ENCODE data around the gene SUCLG1.
"Not testable (repeated sequence)": the region's sequence is repeated elsewhere in the genome, so short reads cannot be mapped to it uniquely, and the experiment has no call there.

The SUCLG1 gene

GRCh38 chr2:84421197-84421596, 37.9 kb downstream of the SUCLG1 start:
- no peak for DNase-seq (ENCODE audit: low read depth)

- DNase-seq (ENCODE audit: low read depth) = no peak
Measured at GRCh38 chr2:84417453-84418145, 41.5 kb downstream of the SUCLG1 start.

GRCh38 chr2:84409531-84409930, 49.5 kb downstream of the SUCLG1 start:
- DNase-seq (ENCODE audit: low read depth) = no peak

- DNase-seq (ENCODE audit: low read depth) = not testable (repeated sequence)
Measured at GRCh38 chr2:84402111-84402510, 57.0 kb downstream of the SUCLG1 start.

GRCh38 chr2:84399839-84400238, 59.2 kb downstream of the SUCLG1 start:
- not testable (repeated sequence) for DNase-seq (ENCODE audit: low read depth)

- peak; percentile 88 for DNase-seq (ENCODE audit: low read depth)
Measured at GRCh38 chr2:84395820-84396219, 63.3 kb downstream of the SUCLG1 start.

GRCh38 chr2:84394628-84395027, 64.5 kb downstream of the SUCLG1 start:
- no peak for DNase-seq (ENCODE audit: low read depth)

- peak; percentile 8 for DNase-seq (ENCODE audit: low read depth)
Measured at GRCh38 chr2:84393829-84394228, 65.3 kb downstream of the SUCLG1 start.

GRCh38 chr2:84389794-84390193, 69.3 kb downstream of the SUCLG1 start:
- no peak for DNase-seq (ENCODE audit: low read depth)

GRCh38 chr2:84388921-84389490, 70.1 kb downstream of the SUCLG1 start:
- DNase-seq (ENCODE audit: low read depth) = no peak

GRCh38 chr2:84388133-84388532, 70.9 kb downstream of the SUCLG1 start:
- peak; percentile 21 for DNase-seq (ENCODE audit: low read depth)

- no peak for DNase-seq (ENCODE audit: low read depth)
Measured at GRCh38 chr2:84386336-84387040, 72.6 kb downstream of the SUCLG1 start.

- no peak for DNase-seq (ENCODE audit: low read depth)
Measured at GRCh38 chr2:84383271-84383670, 75.8 kb downstream of the SUCLG1 start.

- DNase-seq (ENCODE audit: low read depth) = no peak
Measured at GRCh38 chr2:84380875-84381274, 78.2 kb downstream of the SUCLG1 start.

- no peak for DNase-seq (ENCODE audit: low read depth)
Measured at GRCh38 chr2:84378960-84379359, 80.1 kb downstream of the SUCLG1 start.

GRCh38 chr2:84375020-84375419, 84.1 kb downstream of the SUCLG1 start:
- DNase-seq (ENCODE audit: low read depth) = no peak

GRCh38 chr2:84373866-84374265, 85.2 kb downstream of the SUCLG1 start:
- no peak for DNase-seq (ENCODE audit: low read depth)

Measured in GM04503 (cell line).